ENCODE results near the gene WFIKKN2. TPM values are rescaled to one million over a fixed set of nuclear protein-coding genes. Genes with fewer than 3 reads are reported as not detected.

Gene WFIKKN2
- total RNA-seq, 1 experiment from 2014 or later = 0.05 TPM

GRCh38 chr17:50800196-50800700 lies 35.1 kb upstream of the WFIKKN2 start:
- ATAC-seq = no peak
- no TSS peak for BruUV-seq (replicated peaks)
- H4K20me1 ChIP-seq (ENCODE audit: insufficient read depth) = no peaks in the 10 kb centered on the region
- POLR2A ChIA-PET = no interaction called here
- intact Hi-C loops (cut with micrococcal nuclease) = no loop called here
- H3K79me2 ChIP-seq (ENCODE audit: insufficient read depth, low read length) = no peaks in the 10 kb centered on the region
- no peak overlapping the region for H3K4me3 ChIP-seq (replicated peaks in 1 of 2; ENCODE audit: low read depth in 1 of 2, low read length in 2 of 2)
- RAD21 ChIA-PET (ENCODE audit: low non-redundant PET in 1 of 2, low total read pairs in 2 of 2, uncharacterized antibody in 2 of 2, unreplicated experiment in 2 of 2) = no interaction called here
- H3K4me1 ChIP-seq (ENCODE audit: control insufficient read depth in 1 of 2, insufficient read depth in 2 of 2, low read length in 2 of 2) = peaks cover 0 to 14% of the 10 kb centered on the region in 2 experiments; a peak in 2 of 4 replicates
- no peaks in the 10 kb centered on the region for H3K9me3 ChIP-seq (ENCODE audit: control insufficient read depth in 1 of 2, insufficient read depth in 1 of 2, low read depth in 1 of 2, low read length in 2 of 2)
- no peak overlapping the region for H3K27ac ChIP-seq (ENCODE audit: low read depth, low read length)
- no peak overlapping the region for H3K9ac ChIP-seq (ENCODE audit: low read length)
- H3K36me3 ChIP-seq (ENCODE audit: control insufficient read depth in 1 of 2, insufficient read depth in 2 of 2, low read length in 2 of 2) = no peaks in the 10 kb centered on the region
- TF ChIP-seq FOSL1 (IDR thresholded peaks at IDR 0.05; ENCODE audit: low read depth) (no peak), ELF1 (IDR thresholded peaks at IDR 0.05; ENCODE audit: borderline replicate concordance, low read depth) (no peak), ZFX (IDR thresholded peaks at IDR 0.05) (no peak), REST (IDR thresholded peaks at IDR 0.05; ENCODE audit: low read depth) (no peak), SIN3A (IDR thresholded peaks at IDR 0.05; ENCODE audit: low read depth) (no peak), JUND (IDR thresholded peaks at IDR 0.05) (no peak), ZNF274 (IDR thresholded peaks at IDR 0.05; ENCODE audit: low read depth, low read length) (no peak), EZH2phosphoT487 (IDR thresholded peaks at IDR 0.05; ENCODE audit: borderline replicate concordance) (no peak), TCF7L2 (IDR thresholded peaks at IDR 0.05; ENCODE audit: borderline replicate concordance, extremely low read depth, insufficient read depth, insufficient read length) (no peak), POLR2A (IDR thresholded peaks at IDR 0.05; ENCODE audit: borderline replicate concordance, extremely low read depth, insufficient read depth, insufficient read length) (no peak), EGR1 (IDR thresholded peaks at IDR 0.05; ENCODE audit: low read depth) (no peak), YY1 (IDR thresholded peaks at IDR 0.05; ENCODE audit: extremely low read depth, insufficient replicate concordance, low read depth, low read length) (no peak), EZH2 (IDR thresholded peaks at IDR 0.05) (no peak), RAD21 (IDR thresholded peaks at IDR 0.05; ENCODE audit: low read depth) (no peak), CEBPB (IDR thresholded peaks at IDR 0.05; ENCODE audit: low read depth) (no peak)
- TF ChIP-seq, protein P1, sequence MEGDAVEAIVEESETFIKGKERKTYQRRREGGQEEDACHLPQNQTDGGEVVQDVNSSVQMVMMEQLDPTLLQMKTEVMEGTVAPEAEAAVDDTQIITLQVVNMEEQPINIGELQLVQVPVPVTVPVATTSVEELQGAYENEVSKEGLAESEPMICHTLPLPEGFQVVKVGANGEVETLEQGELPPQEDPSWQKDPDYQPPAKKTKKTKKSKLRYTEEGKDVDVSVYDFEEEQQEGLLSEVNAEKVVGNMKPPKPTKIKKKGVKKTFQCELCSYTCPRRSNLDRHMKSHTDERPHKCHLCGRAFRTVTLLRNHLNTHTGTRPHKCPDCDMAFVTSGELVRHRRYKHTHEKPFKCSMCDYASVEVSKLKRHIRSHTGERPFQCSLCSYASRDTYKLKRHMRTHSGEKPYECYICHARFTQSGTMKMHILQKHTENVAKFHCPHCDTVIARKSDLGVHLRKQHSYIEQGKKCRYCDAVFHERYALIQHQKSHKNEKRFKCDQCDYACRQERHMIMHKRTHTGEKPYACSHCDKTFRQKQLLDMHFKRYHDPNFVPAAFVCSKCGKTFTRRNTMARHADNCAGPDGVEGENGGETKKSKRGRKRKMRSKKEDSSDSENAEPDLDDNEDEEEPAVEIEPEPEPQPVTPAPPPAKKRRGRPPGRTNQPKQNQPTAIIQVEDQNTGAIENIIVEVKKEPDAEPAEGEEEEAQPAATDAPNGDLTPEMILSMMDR (IDR thresholded peaks at IDR 0.05 in 2 of 3, conservative IDR thresholded peaks at IDR 0.05 in 1 of 3; ENCODE audit: borderline replicate concordance in 1 of 3, insufficient read depth in 1 of 3, low read depth in 2 of 3, low read length in 2 of 3) = no peak
- TF ChIP-seq, protein P2, sequence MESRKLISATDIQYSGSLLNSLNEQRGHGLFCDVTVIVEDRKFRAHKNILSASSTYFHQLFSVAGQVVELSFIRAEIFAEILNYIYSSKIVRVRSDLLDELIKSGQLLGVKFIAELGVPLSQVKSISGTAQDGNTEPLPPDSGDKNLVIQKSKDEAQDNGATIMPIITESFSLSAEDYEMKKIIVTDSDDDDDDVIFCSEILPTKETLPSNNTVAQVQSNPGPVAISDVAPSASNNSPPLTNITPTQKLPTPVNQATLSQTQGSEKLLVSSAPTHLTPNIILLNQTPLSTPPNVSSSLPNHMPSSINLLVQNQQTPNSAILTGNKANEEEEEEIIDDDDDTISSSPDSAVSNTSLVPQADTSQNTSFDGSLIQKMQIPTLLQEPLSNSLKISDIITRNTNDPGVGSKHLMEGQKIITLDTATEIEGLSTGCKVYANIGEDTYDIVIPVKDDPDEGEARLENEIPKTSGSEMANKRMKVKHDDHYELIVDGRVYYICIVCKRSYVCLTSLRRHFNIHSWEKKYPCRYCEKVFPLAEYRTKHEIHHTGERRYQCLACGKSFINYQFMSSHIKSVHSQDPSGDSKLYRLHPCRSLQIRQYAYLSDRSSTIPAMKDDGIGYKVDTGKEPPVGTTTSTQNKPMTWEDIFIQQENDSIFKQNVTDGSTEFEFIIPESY (IDR thresholded peaks at IDR 0.05; ENCODE audit: extremely low read depth, insufficient replicate concordance, low read length) = no peak
- no peak overlapping the region for H2AFZ ChIP-seq (ENCODE audit: low read depth, low read length, poor library complexity, severe bottlenecking)
- H3K9me2 ChIP-seq (ENCODE audit: insufficient read depth) = no peaks in the 10 kb centered on the region
- no peak overlapping the region for H3K4me2 ChIP-seq (ENCODE audit: low read length)
- CTCF ChIA-PET = interaction anchor here (1.1 kb wide), 1 partner anchor 17 kb away, joined by 4 read pairs; no protein-coding TSS in a partner anchor
- no peaks in the 10 kb centered on the region for H3K27me3 ChIP-seq (ENCODE audit: insufficient read depth, low read length)
- no peak for DNase-seq (ENCODE audit: low read depth, low spot score)
